ENCODE data around the gene SMARCA4.
"Not testable (repeated sequence)": the region's sequence is repeated elsewhere in the genome, so short reads cannot be mapped to it uniquely, and the experiment has no call there.

Gene SMARCA4

GRCh38 chr19:10928563-10929401 lies 32.0 kb upstream of the SMARCA4 start, which contains the start of the genes TIMM29 and YIPF2:
Gene TIMM29, plus strand, starts transcription at chr19:10928811. Its CDS starts 12 bp downstream, at chr19:10928823.
Gene YIPF2, minus strand, starts transcription at chr19:10928639. Its CDS starts 229 bp downstream, at chr19:10928410.
- DNase-seq = peak; percentile 53 to 99 (median 94)

DNA sequence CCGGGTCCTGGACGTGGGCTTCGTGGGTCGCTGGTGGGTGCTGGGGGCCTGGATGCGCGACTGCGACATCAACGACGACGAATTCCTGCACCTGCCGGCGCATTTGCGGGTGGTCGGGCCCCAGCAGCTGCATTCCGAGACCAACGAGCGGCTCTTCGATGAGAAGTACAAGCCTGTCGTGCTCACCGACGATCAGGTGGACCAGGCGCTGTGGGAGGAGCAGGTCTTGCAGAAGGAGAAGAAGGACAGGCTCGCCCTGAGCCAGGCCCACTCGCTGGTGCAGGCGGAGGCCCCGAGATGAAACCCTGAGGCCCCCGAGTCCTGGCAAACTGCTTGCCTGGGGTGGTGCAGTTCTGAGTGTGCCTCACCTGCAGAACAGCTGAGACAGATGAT lies 31.4 kb upstream of the SMARCA4 start:
- no peak for DNase-seq

DNA sequence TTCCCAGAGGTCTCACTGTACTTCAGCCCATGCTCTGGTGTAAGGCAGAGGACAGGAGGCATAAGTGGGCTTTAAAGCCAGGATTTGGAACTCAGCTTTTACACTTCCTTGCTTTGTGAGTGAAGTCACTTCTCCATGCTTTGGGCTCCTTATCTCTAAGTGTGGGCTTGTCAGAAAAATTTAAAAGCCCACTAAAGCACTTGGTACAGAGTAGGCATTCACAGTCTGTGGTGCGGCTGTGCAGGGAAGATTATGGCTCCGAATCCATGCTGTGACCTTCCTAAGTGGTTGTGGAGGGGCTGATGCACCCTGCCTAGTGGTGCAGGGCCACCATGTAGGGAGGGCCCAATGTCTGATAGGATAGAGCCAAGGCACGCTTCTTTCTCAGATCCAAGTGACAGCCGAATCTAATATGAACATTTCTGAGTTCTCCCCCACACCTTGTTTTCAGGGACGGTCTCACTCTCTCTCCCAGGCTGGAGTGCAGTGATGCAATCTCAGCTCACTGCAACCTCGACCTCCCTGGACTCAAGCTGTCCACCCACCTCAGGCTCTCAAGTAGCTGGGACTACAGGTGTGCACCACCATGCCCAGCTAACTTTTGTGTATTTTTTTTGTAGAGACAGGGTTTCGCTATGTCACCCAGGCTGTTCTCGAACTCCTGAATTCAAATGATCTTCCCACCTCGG lies 25.3 kb upstream of the SMARCA4 start:
- no peak for DNase-seq

DNA sequence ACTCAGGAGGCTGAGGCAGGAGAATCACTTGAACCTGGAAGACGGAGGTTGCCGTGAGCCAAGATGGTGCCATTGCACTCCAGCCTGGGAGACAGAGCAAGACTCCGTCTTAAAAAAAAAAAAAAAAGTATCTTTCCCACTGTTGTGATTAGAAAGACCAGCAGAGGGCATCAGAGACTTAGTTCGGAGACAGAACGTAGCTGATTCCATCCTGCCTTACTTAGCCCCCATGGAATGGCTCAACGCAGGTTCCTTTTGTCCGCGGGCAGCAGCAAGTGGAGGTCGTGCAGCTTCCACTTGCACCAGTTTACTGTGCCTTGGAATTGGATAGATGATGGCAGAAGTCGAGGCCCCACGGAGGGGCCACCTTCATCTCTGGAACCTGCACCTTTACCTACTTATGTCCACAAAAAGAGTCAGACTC lies 24.2 kb upstream of the SMARCA4 start:
- DNase-seq = peak in 14 of 56 donors; percentile 5 to 45 (median 17)

- DNase-seq = not testable (repeated sequence)
Measured at GRCh38 chr19:10941649-10942048, 19.2 kb upstream of the SMARCA4 start.

DNA sequence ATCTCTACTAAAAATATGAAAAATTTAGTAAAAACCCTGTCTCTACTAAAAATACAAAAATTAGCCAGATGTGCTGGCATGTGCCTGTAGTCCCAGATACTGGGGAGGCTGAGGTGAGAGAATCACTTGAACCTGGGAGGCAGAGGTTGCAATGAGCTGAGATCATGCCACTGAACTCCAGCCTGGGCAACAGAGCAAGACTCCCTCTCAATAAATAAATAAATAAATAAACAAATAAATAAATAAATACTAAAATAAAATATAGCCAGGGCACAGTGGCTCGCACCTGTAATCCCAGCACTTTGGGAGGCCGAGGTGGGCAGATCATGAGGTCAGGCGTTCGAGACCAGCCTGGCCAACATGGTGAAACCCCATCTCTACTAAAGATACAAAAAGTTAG lies 17.4 kb upstream of the SMARCA4 start:
- DNase-seq = not testable (repeated sequence)

- no peak for DNase-seq
Measured at GRCh38 chr19:10945264-10945663, 15.6 kb upstream of the SMARCA4 start.

- DNase-seq = no peak
Measured at GRCh38 chr19:10946958-10947657, 13.7 kb upstream of the SMARCA4 start.

DNA sequence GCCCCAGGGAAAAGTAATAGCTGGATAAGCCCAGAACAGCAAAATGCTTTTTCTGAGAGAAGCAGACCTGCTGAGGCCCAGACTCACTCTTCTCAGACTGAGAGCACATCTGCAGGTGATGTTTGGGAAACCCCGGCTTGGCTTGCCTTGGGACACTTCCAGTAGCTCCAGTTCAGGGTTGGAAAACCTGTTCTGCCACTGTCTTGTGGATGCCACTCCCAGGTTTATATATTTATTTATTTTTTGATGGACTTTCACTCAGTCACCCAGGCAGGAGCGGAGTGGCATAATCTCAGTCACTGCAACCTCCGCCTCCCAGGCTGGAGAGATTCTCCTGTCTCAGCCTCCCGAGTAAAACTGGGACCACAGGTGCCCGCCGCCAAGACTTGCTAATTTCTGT lies 8.0 kb upstream of the SMARCA4 start:
- DNase-seq = no peak

DNA sequence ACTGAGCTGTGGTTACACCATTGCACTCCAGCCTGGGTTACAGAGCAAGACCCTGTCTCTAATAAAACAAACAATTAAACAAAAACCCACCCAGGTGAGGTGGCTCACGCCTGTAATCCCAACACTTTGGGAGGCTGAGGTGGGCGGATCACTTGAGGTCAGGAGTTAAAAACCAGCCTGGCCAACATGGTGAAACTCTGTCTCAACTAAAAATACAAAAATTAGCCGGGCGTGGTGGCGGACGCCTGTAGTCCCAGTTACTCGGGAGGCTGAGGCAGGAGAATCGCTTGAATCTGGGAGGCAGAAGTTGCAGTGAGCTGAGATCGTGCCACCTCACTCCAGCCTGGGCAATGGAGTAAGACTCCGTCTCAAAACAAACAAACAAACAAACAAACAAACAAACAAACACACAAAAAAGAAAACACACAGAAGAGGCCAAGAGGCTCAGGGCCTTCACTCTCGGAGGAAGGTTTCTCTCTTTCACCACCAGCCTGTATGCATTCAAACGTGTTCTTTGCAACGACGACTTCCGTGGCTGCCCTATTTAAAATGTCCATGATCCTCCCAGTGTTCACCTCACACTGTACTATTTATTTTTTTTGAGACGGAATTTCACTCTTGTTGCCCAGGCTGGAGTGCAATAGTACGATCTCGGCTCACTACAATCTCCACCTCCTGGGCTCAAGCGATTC lies 1.4 kb upstream of the SMARCA4 start:
- not testable (repeated sequence) for DNase-seq

GRCh38 chr19:10961073-10961860 lies 437 bp downstream of the SMARCA4 start:
- peak in 41 of 56 donors; percentile 13 to 87 (median 66) for DNase-seq

DNA sequence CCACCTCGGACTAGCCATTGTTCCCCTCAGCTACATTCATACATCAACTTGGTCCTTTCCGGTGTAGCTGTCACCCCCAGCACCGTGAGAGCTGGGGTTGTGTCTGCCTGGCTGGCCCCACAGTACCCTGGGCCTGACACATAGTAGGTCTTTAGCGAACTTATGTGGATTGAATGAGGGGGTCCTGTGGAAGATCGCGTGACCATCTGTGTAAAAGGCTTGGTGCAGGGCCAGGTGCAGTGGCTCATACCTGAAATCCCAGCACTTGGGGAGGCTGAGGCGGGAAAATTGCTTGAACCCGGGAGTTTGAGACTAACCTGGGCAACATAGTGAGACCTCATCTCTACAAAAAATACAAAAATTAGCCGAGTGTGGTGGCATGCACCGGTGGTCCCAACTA lies 2.0 kb downstream of the SMARCA4 start:
- DNase-seq = no peak

DNA sequence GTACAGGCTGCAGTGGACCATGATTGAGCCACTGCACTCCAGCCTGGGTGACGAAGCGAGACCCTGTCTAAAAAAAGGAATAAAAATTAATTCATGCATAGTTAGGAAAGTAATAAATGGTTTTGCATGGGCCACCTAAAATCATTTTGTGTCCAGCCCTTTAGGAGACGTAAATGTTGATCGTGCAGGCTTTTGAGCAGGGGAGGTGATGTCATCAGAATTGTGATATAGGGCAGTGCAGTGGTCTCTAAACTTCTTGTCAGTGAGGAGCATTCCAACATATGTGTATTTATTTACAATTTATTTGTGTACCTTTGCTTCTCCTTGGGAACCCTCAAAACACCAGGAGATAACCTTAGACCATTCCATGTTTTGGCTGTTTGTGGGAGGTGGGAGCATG lies 3.0 kb downstream of the SMARCA4 start:
- no peak for DNase-seq

DNA sequence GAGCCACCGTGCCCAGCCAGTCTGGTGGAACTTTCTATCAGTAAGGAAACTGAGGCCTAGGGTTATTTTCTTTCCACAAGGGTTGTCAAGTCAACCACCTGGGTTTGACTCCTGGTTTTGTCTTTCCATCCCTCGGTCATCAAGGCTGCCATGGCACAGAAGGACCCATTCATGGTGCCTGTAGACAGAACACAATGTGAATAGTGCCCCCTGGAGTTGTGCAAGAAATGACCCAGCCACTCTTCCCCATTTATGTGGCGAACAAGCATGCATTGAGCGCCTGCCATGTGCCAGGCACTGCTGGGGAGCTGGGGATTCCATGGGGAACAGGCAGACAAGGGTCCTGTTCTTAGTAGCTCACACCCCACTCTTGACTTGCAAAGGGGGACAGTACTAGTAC lies 4.1 kb downstream of the SMARCA4 start:
- DNase-seq = no peak

DNA sequence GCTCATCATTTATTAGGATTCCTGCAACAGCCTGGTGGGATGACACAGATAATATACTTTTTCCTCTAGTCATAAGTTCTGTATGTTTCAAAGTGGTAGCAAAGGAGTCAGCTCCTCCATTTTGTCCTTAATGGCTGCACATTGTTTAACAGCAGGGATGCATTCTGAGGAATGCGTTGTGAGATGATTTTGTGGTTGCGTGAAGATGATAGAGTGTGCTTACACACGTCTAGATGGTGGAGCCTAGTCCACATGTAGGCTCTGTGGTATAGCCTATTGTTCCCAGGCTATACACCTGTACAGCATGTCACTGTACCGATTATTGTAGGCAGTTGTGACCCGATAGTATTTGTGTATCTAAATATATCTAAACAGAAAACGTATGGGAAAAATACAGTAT lies 4.6 kb downstream of the SMARCA4 start:
- DNase-seq = no peak

- DNase-seq = no peak
Measured at GRCh38 chr19:10966809-10967208, 6.0 kb downstream of the SMARCA4 start.

GRCh38 chr19:10968527-10969135 lies 7.8 kb downstream of the SMARCA4 start:
- DNase-seq = no peak

GRCh38 chr19:10971107-10971726 lies 10.4 kb downstream of the SMARCA4 start:
- DNase-seq = no peak

DNA sequence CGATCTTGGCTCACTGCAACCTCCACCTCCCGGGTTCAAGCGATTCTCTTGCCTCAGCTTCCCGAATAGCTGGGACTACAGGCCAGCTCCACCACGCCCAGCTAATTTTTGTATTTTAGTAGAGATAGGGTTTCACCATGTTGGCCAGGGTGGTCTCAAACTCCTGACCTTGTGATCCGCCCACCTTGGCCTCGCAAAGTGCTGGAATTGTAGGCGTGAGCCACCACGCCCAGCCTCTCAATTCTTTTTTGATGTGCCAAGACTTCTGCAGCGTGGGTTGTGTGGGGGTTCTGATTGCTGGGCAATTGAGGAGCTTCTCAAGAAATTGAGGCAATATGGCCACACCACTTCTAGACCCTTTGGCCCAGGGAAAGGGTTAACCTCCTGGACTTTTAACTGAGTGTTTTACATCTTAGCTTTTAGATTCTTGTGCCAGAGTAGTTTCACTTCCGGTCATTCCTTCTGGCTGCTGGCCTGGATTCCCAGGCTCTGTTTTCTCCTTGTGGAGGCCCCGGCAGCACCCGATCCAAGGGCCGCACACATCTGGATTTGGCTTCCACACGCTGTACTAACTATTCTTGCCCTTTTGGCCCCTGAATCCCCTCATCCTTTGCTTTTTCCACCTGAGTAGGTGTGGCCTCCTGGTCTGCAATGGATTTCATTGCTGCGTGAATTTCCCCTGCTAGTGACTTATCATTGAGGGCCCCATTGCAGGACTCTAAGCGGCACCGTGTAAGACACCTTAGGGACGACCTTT lies 14.7 kb downstream of the SMARCA4 start:
- DNase-seq = no peak

Data from nucleus accumbens (tissue), 56 donors.